Liver (tissue), 9 donors: ENCODE data around the gene ADAP1. TPM values are rescaled to one million over a fixed set of nuclear protein-coding genes. Genes with fewer than 3 reads are reported as not detected.

Experiments
- DNase-seq: peaks from one replicate; pipeline ENCODE4 v3.0.0-alpha.2; 2017; ENCODE audit warnings: low spot score
- H3K27ac ChIP-seq, 2 donors: one replicate each; pipeline ENCODE4 v1.7.0; 2013; ENCODE audit warnings: inconsistent platforms in 2 of 2, low read length in 2 of 2, control low read depth in 1 of 2, low read depth in 1 of 2, mild to moderate bottlenecking in 1 of 2
- H3K27me3 ChIP-seq, 4 donors: one replicate each; pipeline versions ENCODE4 v1.6.1 to v1.7.0; 2013; ENCODE audit warnings: low read length in 3 of 4, inconsistent platforms in 1 of 4, mild to moderate bottlenecking in 1 of 4, moderate library complexity in 1 of 4; ENCODE audit not compliant: control insufficient read depth in 4 of 4, insufficient read depth in 4 of 4
- H3K36me3 ChIP-seq, 4 donors: one replicate each; pipeline versions ENCODE4 v1.6.1 to v1.7.0; 2013; ENCODE audit warnings: low read length in 3 of 4, mild to moderate bottlenecking in 3 of 4, low read depth in 1 of 4, moderate library complexity in 1 of 4; ENCODE audit not compliant: control insufficient read depth in 4 of 4, insufficient read depth in 3 of 4
- H3K4me1 ChIP-seq, 4 donors: one replicate each; pipeline versions ENCODE4 v1.6.1 to v1.7.0; 2013; ENCODE audit warnings: low read length in 3 of 4, mild to moderate bottlenecking in 3 of 4, moderate library complexity in 1 of 4; ENCODE audit not compliant: control insufficient read depth in 4 of 4, insufficient read depth in 4 of 4
- H3K4me3 ChIP-seq, 3 donors: one replicate each; pipeline versions ENCODE4 v1.6.1 to v1.7.0; 2013; ENCODE audit warnings: low read length in 3 of 3, control low read depth in 1 of 3, low read depth in 1 of 3, mild to moderate bottlenecking in 1 of 3
- H3K9ac ChIP-seq, 2 donors: one replicate each; pipeline ENCODE4 v1.7.0; 2013; ENCODE audit warnings: low read length in 2 of 2, mild to moderate bottlenecking in 2 of 2, moderate library complexity in 2 of 2, control low read depth in 1 of 2, low read depth in 1 of 2
- H3K9me3 ChIP-seq, 4 donors: one replicate each; pipeline versions ENCODE4 v1.6.1 to v1.7.0; 2013; ENCODE audit warnings: low read length in 3 of 4; ENCODE audit not compliant: control insufficient read depth in 4 of 4
- FOXA1 ChIP-seq: IDR thresholded peaks from 2 replicates; pipeline ENCODE4 v1.6.1; 2016; ENCODE audit warnings: antibody characterized with exemption
- FOXA2 ChIP-seq: IDR thresholded peaks from 2 replicates; pipeline ENCODE4 v1.6.1; 2016; ENCODE audit warnings: antibody characterized with exemption
- GABPA ChIP-seq, 2 donors: IDR thresholded peaks in 1 of 2; conservative IDR thresholded peaks in 1 of 2; 2 replicates each; pipeline ENCODE4 v1.6.1; 2016; ENCODE audit warnings: antibody characterized with exemption in 2 of 2, mild to moderate bottlenecking in 1 of 2, moderate library complexity in 1 of 2
- NR2F2 ChIP-seq: IDR thresholded peaks from 2 replicates; pipeline ENCODE4 v1.6.1; 2016; ENCODE audit warnings: antibody characterized with exemption
- RAD21 ChIP-seq, 2 donors: IDR thresholded peaks; 2 replicates each; pipeline ENCODE4 v1.6.1; 2016; ENCODE audit warnings: antibody characterized with exemption in 2 of 2, mild to moderate bottlenecking in 2 of 2
- TAF1 ChIP-seq: conservative IDR thresholded peaks from 2 replicates; pipeline ENCODE4 v1.6.1; 2016; ENCODE audit warnings: antibody characterized with exemption, mild to moderate bottlenecking
- YY1 ChIP-seq: IDR thresholded peaks from 2 replicates; pipeline ENCODE4 v1.6.1; 2016; ENCODE audit warnings: antibody characterized with exemption, mild to moderate bottlenecking
- ZBTB33 ChIP-seq: IDR thresholded peaks from 2 replicates; pipeline ENCODE4 v1.6.1; 2016; ENCODE audit warnings: antibody characterized with exemption
- WGBS: extraction: QIAGEN DNeasy Blood & Tissue Kit; methylation state at CpG from one replicate; pipeline ENCODE4 v1.1.7; 2013; 5-methylcytosine and 5-hydroxymethylcytosine counted together
- polyA plus RNA-seq, 2 donors: library from polyadenylated mRNA; stranded (reverse) in 1 of 2; unstranded in 1 of 2; fragments of 200-250 nt in 1 of 2; fragments of >200 nt in 1 of 2; fragmentation: Nextera tagmentation in 1 of 2; extraction: Ambion mirVana in 1 of 2; gene quantifications; one replicate each; pipeline versions ENCODE4 v1.2.1 to v1.2.3, GENCODE V29; 2013 to 2015
- total RNA-seq, 2 donors: library from RNA; depleted of rRNA; stranded (reverse); fragments of >200 nt; gene quantifications; one replicate each; pipeline ENCODE4 v1.2.3, GENCODE V29; 2014
- TF ChIP-seq, protein P1 (sequence below): fragments of 150-350 bp; IDR thresholded peaks from 2 replicates; pipeline ENCODE4 v1.5.1; 2017; ENCODE audit warnings: improper control_type of control experiment, low read depth, low read length; ENCODE audit not compliant: missing input control
- TF ChIP-seq, protein P2 (sequence below): IDR thresholded peaks from 2 replicates; pipeline ENCODE4 v1.6.1; 2016; ENCODE audit warnings: antibody characterized with exemption
- TF ChIP-seq, protein P3 (sequence below): IDR thresholded peaks from 2 replicates; pipeline ENCODE4 v1.6.1; 2016; ENCODE audit warnings: antibody characterized with exemption, mild to moderate bottlenecking
- donor health status: healthy.
- donor health status: healthy.
- donor health status: healthy.
- donor health status: healthy.
- donor health status: healthy.

ADAP1 gene
- total and polyA plus RNA-seq, 4 donors, result 0.46 to 3.7 (median 2.7) TPM

DNA sequence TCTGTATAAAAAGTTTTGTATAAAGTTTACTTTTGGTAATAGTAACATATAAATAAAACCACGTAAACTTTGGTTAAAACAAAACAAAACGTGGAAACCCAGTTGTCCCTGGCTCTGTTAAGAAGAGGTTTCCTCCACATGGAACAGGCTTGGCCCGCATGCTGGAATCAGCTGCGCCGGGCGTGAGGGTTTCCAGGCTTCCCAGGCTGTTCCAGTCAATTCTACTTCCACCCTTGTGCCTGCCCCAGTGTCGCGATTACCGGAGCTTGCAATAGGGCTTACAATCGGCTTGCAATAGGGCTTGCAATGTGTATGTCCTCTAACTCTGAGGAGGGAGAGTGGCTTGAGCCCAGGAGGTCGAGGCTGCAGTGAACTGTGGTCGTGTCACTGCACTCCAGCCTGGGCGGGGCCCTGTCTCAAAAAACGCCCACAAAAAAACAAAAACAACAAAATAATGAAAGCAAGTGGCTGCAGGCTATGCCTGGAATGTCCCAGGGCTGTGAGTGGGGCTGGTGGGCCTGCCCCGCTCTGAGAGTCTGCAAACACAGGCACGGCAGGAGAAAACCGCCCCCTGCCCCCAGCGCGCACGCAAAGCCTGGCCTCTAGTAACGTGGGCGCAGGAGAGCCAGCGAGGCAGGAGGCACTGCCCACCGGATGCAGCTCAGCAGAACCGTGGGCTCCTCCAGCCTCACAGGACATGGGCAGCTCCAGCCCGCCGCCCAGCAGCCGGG lies 44.8 kb upstream of the ADAP1 start:
- Histone ChIP-seq H3K27ac (no peak overlapping the region), H3K4me1 (no peaks in the 10 kb centered on the region), H3K9ac (no peak overlapping the region), H3K36me3 (peaks cover 0 to 10% (median 1%) of the 10 kb centered on the region in 4 donors), H3K9me3 (no peaks in the 10 kb centered on the region), H3K4me3 (no peak overlapping the region), H3K27me3 (no peaks in the 10 kb centered on the region)
- DNase-seq, result no peak
- WGBS, result 88% methylated on average over 28 of the region's 28 CpGs
- no peak for TF ChIP-seq YY1
- TF ChIP-seq TAF1, result no peak

DNA sequence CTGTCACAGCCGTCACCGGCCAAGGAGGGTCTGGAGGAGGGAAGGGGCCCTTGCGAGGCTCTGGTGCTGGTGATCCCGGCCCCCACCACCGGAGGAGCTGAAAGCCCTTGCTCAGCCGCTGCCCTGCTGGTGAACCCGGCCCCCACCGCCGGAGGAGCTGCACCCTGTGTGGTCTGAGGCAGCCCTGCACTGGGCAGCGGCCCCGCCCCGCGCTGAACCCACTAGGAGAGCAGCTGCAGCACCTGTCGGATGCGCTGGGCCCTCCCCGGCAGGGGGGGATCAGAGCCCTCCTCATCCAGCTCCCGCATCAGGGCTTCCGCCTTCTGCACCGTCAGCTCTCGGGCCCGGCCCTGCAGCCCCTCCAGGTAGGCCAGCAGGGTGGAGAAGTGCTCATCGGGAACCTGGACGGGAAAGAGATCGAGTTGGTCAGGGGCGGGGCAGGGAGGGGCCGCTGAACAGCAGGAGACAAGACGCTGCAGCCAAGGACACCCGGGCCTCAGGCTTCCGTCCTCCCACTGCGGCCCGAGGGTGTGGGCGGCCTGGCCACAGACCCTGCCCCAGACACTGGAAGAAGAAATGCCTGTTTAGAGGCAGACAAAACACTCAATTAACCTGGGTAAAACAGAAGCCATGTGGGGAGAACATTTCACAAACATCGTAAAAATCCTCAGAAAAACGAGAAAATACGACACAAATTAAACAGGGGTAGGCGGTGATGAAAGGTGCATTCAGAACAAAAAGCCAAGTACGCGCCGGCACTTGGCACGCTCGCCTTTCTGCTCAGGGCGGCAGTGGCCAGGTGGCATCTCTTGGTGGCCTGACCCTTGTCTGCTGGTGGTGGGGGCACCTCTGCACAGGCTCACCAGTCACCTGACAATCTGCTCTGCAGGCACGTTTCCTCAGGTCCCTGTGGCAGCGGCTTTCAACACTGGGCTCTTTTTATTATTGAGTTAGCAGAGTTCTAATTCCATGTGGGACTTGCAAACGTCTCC lies 43.2 kb upstream of the ADAP1 start:
- Histone ChIP-seq H3K4me1 (peaks cover 3 to 9% (median 4%) of the 10 kb centered on the region in 4 donors), H3K4me3 (no peak overlapping the region), H3K9me3 (no peaks in the 10 kb centered on the region), H3K36me3 (peaks cover 0 to 10% (median 1%) of the 10 kb centered on the region in 4 donors), H3K9ac (no peak overlapping the region), H3K27me3 (no peaks in the 10 kb centered on the region), H3K27ac (no peak overlapping the region)
- no peak for DNase-seq
- TF ChIP-seq GABPA (IDR thresholded peaks at IDR 0.05 in 1 of 2, conservative IDR thresholded peaks at IDR 0.05 in 1 of 2) (no peak), FOXA2 (no peak), NR2F2 (no peak), ZBTB33 (no peak), RAD21 (IDR thresholded peaks at IDR 0.05) (no peak), FOXA1 (no peak)
- TF ChIP-seq, protein P1, sequence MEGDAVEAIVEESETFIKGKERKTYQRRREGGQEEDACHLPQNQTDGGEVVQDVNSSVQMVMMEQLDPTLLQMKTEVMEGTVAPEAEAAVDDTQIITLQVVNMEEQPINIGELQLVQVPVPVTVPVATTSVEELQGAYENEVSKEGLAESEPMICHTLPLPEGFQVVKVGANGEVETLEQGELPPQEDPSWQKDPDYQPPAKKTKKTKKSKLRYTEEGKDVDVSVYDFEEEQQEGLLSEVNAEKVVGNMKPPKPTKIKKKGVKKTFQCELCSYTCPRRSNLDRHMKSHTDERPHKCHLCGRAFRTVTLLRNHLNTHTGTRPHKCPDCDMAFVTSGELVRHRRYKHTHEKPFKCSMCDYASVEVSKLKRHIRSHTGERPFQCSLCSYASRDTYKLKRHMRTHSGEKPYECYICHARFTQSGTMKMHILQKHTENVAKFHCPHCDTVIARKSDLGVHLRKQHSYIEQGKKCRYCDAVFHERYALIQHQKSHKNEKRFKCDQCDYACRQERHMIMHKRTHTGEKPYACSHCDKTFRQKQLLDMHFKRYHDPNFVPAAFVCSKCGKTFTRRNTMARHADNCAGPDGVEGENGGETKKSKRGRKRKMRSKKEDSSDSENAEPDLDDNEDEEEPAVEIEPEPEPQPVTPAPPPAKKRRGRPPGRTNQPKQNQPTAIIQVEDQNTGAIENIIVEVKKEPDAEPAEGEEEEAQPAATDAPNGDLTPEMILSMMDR, result no peak
- TF ChIP-seq, protein P2, sequence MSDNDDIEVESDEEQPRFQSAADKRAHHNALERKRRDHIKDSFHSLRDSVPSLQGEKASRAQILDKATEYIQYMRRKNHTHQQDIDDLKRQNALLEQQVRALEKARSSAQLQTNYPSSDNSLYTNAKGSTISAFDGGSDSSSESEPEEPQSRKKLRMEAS, result no peak
- TF ChIP-seq, protein P3, sequence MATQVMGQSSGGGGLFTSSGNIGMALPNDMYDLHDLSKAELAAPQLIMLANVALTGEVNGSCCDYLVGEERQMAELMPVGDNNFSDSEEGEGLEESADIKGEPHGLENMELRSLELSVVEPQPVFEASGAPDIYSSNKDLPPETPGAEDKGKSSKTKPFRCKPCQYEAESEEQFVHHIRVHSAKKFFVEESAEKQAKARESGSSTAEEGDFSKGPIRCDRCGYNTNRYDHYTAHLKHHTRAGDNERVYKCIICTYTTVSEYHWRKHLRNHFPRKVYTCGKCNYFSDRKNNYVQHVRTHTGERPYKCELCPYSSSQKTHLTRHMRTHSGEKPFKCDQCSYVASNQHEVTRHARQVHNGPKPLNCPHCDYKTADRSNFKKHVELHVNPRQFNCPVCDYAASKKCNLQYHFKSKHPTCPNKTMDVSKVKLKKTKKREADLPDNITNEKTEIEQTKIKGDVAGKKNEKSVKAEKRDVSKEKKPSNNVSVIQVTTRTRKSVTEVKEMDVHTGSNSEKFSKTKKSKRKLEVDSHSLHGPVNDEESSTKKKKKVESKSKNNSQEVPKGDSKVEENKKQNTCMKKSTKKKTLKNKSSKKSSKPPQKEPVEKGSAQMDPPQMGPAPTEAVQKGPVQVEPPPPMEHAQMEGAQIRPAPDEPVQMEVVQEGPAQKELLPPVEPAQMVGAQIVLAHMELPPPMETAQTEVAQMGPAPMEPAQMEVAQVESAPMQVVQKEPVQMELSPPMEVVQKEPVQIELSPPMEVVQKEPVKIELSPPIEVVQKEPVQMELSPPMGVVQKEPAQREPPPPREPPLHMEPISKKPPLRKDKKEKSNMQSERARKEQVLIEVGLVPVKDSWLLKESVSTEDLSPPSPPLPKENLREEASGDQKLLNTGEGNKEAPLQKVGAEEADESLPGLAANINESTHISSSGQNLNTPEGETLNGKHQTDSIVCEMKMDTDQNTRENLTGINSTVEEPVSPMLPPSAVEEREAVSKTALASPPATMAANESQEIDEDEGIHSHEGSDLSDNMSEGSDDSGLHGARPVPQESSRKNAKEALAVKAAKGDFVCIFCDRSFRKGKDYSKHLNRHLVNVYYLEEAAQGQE, result no peak
- 90% methylated on average over 45 of the region's 45 CpGs for WGBS
